Nucleus accumbens (tissue), 56 donors: ENCODE results near the gene PREP.
"Not testable (repeated sequence)": the region's sequence is repeated elsewhere in the genome, so short reads cannot be mapped to it uniquely, and the experiment has no call there.

ENCODE experiments used
- DNase-seq, 56 donors: peaks; one replicate each; lab custom pipeline; 2025; lab: John Stamatoyannopoulos, UW

PREP gene

GRCh38 chr6:105278035-105278434 lies 124.8 kb downstream of the PREP start:
- DNase-seq, result no peak

GRCh38 chr6:105276374-105276773 lies 126.5 kb downstream of the PREP start:
- no peak for DNase-seq

- DNase-seq, result no peak
Observed at GRCh38 chr6:105275542-105275941, 127.3 kb downstream of the PREP start.

GRCh38 chr6:105274678-105275077 lies 128.2 kb downstream of the PREP start:
- DNase-seq, result no peak

GRCh38 chr6:105273589-105273988 lies 129.3 kb downstream of the PREP start:
- no peak for DNase-seq

GRCh38 chr6:105272786-105273185 lies 130.1 kb downstream of the PREP start:
- peak in 3 of 56 donors; percentile 0 to 12 (median 6) for DNase-seq

GRCh38 chr6:105270511-105270910 lies 132.4 kb downstream of the PREP start:
- DNase-seq, result no peak

GRCh38 chr6:105269390-105269789 lies 133.5 kb downstream of the PREP start:
- DNase-seq, result no peak

GRCh38 chr6:105263685-105264610 lies 138.9 kb downstream of the PREP start:
- DNase-seq, result no peak

- DNase-seq, result no peak
Observed at GRCh38 chr6:105259913-105260889, 142.7 kb downstream of the PREP start.

- no peak for DNase-seq
Observed at GRCh38 chr6:105258816-105259215, 144.1 kb downstream of the PREP start.

GRCh38 chr6:105257340-105257739 lies 145.5 kb downstream of the PREP start:
- DNase-seq, result no peak

GRCh38 chr6:105256619-105257018 lies 146.3 kb downstream of the PREP start:
- no peak for DNase-seq

- no peak for DNase-seq
Observed at GRCh38 chr6:105253787-105254186, 149.1 kb downstream of the PREP start.

GRCh38 chr6:105251689-105252088 lies 151.2 kb downstream of the PREP start:
- no peak for DNase-seq

GRCh38 chr6:105250533-105250932 lies 152.3 kb downstream of the PREP start:
- no peak for DNase-seq

- DNase-seq, result no peak
Observed at GRCh38 chr6:105243487-105243886, 159.4 kb downstream of the PREP start.

GRCh38 chr6:105235155-105235554 lies 167.7 kb downstream of the PREP start:
- no peak for DNase-seq

GRCh38 chr6:105231771-105232170 lies 171.1 kb downstream of the PREP start:
- DNase-seq, result not testable (repeated sequence)
